Amygdala (tissue), 56 donors: ENCODE measurements around the gene ITGAV.

Experiments
- DNase-seq, 56 donors: peaks; one replicate each; lab custom pipeline; 2025; lab: John Stamatoyannopoulos, UW

The ITGAV gene

DNA sequence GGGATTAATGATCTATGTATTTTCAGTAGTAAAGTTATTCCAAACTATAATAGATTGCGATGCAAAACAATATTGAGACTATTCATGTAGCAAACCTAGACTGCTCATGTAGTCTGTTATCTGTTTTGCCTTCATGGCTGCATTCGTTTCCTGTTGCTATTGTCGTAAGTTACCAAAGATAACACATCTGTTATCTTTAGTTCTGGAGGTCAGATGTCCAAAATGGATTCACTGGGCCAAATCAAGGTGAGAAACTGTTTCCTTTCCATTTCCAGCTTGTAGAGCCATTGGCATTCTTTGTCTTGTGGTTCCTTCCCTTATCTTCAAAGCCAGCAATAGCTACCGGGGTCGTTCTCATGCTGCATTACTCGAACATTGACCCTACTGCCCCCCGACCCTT, 20.9 kb downstream of the ITGAV start:
- no peak for DNase-seq

- DNase-seq: no peak
Measured at GRCh38 chr2:186611526-186611925, 21.7 kb downstream of the ITGAV start.

GRCh38 chr2:186612026-186612425, 22.2 kb downstream of the ITGAV start:
- DNase-seq: no peak

DNA sequence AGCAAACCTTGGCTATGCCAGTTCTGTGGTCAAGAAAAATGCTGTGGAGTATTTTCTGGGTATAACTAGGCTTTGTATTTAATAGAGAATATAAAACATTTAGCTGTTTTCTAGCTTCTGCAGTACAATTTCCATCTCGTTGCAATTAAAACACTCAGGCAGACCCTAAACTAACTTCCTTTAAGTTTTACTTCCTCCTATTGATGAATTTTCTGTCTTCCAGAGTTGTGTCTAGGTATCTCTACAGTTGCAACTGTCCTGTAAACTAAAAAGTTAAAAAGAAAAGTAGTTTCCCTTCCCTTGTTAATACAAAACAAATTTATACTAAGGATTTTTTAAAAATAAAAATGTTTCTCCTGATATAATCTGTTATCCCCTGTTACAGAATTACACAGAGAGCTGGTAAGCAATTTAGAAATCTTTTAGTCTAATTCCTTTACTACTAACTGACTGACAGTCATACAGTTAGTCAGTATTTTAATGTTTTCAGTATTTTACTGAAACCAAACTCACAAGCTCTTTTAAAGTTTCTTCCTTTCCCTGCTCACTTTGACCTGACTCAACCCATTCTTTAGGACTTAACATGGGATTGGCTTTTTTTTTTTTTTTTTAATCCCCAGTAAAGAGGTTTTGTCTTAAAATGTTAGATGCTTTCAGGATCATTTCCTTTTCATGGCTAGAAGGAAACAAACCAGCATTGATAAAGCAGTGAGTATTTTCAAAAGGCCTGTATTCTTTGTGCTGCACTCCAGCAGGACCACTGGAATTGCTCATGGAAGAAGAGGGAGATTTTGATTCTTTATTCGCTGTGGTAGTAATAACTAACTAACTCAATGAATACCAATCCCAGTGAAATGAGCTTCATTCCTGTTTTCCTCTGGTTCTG, 22.9 kb downstream of the ITGAV start:
- DNase-seq: no peak

- DNase-seq: no peak
Measured at GRCh38 chr2:186614373-186614772, 24.5 kb downstream of the ITGAV start.

DNA sequence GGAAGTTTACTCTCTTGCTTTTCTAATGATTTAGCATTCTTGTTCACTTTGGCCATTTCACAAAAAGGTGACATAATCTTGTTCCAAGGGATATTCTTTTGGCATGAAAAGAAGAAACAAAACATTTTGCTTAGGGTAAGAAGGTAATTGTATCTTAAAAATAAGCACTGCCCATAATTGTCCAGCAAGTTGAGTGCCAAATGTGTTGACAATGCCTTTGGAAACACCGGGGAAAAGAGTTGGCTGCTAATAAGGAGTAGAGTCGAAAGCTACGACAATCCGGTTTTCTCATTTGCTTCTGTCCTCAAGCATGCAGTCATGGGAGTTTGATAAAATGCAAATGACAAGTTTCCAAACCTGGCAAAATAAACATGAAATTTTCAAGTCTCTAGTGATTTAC, 27.3 kb downstream of the ITGAV start:
- no peak for DNase-seq

DNA sequence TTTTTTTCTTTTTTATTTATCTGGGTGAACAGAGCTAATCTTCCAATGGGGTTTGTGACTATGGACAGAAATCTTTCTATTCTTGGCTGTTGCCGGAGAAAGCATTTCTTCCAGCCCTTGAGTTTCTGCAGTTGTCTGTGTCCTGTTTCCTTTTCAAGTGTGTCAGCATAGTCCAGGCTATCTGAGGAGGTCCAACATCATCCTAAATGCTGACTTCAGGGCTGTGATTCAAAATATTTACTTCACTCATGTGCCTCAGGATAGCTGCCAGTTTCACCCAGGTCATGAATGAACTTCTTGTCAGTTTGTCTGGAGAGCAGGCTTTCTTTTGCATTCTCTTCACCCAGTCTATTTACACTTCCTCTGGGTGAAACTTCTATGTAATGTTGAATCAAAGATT, 27.9 kb downstream of the ITGAV start:
- DNase-seq: no peak

- no peak for DNase-seq
Measured at GRCh38 chr2:186618696-186619095, 28.8 kb downstream of the ITGAV start.

DNA sequence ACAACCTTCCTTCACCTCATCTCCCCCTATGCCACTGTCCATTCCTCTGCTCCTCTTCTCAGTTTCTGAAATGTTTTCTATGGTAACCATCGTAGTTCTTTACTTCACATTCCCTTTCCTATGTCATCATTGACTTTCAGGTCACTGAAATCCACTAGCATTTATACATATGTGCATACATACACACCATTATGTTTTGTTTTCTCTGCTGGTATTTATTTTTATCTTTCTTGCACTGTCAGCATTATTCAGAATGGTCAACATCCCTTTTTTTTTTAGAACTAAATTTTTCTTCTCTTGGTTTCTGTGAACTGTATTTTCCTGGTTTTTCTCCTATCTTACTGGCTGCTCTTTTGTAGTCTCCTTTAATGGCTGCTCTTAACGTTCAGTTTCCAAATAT, 33.2 kb downstream of the ITGAV start:
- DNase-seq: no peak

DNA sequence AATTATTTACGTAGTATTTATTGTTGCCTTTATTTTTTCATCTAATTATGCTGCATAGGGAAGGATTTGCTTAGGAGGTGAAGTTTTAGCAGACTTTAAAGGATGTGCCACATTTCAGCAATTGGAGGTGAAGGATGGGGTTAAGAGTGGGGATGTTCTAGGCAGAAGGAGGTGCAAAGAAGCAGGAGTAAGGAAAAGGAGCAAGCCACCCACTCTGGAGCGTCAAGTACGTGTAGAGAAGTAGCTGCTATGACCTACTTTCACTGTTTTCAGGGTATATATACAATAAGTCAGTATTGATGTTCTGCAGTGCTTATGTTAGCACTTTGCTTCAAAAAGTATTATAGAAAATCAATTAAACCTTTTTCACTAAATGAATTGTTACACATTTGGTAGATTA, 34.4 kb downstream of the ITGAV start:
- DNase-seq: no peak

DNA sequence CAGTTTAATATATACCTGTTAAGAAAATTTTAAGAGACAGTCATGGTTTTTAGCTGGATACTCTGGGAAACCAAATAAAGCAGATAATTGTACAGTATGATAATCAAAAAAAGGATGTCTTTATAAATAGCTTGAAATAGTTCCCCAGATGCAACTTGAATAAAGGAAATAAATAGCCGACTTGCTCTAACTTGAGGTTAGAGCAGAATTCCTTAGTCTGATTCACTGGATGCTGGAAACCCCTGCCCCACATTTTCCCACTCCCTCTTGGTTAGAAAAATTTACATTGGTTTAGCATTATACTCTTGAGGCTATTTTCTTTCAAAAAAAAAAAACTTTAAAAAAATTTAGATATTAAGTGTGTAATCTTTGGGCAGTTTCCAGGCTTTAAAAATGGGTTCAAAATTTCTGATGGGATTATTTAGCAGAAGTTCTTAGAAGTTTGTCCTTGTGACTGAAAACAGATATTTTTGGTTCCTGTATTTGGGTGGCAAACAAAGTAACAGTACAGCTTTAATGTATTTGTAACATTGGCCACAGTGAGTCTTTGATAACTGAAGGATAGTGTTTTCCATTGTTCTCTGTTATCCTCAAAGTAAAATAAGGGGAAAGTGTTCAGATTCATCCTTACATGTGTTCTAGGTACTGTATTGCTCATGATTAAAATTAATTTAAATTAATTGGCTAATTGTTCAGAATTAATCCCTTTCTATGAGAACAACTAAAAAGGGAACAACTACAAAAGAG, 39.6 kb downstream of the ITGAV start:
- DNase-seq: no peak

DNA sequence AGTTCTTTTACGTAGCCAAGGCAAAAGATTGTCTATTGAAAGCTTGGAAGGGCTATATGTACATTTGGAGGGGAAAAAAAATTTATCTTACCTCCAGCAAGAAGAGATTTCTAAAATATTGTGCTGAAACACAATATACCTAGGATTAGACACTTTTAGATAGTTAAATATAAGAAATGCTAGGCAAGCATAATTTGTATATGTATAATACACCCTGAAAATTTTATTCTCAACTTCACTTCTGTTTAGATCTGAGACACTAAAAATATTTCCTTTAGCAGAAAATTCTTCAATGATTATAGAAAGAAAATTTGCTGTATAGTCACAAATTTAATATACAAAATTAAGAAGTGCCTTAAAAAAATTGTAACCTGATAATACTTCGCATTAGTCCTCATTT, 42.6 kb downstream of the ITGAV start:
- no peak for DNase-seq

DNA sequence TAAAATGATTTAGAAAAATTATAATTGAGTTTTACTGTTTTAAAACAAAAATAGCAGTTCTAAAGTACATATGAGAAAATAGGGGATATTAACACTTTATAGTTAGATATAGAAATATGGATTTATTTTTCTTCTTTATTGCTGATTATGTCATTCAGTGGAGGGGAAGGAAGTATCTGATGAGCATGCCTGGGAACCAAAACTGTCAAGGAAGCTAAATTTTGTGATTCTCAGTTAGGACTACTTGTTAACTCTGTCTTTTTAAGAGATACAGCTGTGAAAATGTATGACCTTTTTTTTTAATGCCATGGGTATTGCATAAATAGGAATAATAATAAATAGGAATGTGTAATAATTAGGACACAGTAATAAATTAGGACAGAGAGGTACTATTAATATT, 44.8 kb downstream of the ITGAV start:
- no peak for DNase-seq

DNA sequence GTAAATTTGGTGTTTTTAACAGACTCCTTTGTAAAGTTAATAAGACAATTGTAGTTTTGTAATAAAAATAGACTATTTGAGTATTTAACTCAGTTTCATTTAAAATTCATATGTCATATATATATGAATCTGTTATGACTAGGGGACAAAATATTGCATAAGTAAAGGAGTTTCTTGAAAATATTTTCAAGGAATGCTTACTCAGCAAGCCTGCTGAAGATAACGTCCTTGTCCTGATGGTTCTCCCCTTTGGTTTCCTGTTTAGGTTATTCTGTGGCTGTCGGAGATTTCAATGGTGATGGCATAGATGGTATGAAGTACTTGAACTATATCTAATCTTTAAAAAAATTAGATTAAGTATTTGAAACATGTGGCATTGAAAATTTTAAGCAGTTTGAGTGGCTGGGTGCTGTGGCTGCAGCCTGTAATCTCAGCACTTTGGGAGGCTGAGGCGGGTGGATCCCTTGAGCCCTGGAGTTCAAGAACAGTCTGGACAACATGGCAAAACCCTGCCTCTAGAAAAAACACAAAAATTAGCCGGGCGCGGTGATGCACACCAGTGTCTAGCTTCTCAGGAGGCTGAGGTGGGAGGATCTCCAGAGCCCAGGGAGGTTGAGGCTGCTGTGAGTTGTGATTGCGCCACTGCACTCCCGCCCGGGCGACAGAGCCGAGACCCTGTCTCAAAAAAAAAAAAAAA, 47.1 kb downstream of the ITGAV start:
- no peak for DNase-seq

DNA sequence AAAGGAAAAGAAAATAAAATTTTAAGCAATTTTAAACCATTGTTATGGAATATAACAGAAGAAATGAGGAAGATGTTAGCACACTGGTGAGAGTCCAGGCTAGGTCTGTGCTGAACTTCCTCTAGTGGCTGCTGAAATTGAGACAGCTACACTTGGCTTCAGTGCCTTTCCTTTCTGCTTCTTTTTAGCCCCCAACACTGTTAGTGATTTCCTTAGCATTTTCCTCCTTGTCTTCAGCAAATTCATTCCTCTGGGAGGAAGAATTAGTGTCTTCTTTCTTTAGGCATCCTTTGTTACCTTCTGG, 47.6 kb downstream of the ITGAV start:
- no peak for DNase-seq

DNA sequence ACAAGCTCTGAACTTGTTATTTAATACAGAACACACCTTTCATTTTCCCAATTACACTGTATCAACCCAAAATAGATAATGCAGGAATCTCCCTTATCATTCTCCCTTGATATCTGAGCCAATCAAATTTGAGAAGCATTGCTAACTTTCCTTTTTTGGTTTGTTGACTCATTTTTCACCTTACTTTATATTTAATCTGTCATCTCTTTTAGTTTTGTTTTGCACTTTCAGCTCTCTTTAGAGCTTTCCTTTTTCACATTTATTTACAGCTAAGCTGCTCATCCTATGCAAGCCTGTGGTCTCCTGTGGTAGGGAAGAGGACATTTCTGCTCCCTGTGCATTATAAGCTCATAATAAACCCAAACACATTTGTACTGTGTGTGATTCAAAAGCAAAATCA, 50.1 kb downstream of the ITGAV start:
- no peak for DNase-seq

GRCh38 chr2:186641132-186641806, 51.4 kb downstream of the ITGAV start:
- peak in 1 of 56 donors; percentile 1 for DNase-seq

DNA sequence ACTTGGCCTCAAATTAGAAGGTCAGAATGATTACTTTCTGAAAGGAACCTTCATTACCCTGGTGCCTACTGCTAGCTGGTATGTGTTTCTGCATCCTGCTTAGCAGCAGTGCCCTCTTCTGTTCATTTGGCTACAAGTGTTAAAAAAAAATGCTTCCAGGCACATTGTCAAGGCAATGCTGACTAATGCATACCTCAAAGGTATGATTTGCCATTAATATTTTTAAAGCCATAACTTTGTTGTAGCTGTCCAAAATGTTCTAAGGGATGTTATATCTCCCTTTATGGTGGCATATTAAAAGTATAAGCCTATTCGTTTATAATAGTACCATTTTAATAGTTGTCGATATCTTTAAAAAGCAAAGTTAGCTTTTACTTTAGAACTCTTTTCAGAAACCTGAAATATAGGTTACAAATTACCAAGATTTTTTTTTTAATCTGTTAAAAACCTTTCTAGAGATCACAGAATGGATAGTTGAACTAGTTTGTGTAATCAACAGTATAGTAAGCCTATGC, 52.0 kb downstream of the ITGAV start:
- peak in 19 of 56 donors; percentile 0 to 62 (median 10) for DNase-seq

GRCh38 chr2:186644791-186645190, 54.9 kb downstream of the ITGAV start:
- no peak for DNase-seq

DNA sequence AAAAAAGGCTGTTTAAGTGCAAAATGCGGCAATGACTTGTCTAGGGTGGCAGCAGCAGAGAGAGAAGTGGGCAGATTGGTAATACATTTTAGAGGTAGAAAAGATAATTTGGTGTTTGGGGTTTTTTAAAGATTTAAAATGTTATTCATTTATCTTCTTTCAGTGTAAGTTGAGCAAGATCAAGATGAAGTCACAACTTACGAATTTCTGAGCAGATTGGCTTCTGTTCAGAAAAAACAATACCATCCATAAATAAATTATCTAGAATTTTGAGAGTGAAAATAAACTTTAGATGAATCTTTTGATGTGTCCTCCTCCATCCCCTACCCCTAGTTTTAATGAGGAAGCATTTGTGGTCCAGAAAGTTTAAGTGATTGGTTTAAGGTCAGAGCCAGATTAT, 56.1 kb downstream of the ITGAV start:
- DNase-seq: no peak

GRCh38 chr2:186648130-186648529, 58.3 kb downstream of the ITGAV start:
- no peak for DNase-seq
